Gastrocnemius medialis (tissue), 4 donors: ENCODE results near the gene TOR4A. TPM values are rescaled to one million over a fixed set of nuclear protein-coding genes. Genes with fewer than 3 reads are reported as not detected.

Source experiments
- ATAC-seq, 2 donors: fragments of 150-250 bp; one replicate each; pipeline ENCODE4 v1.9.1; 2016
- DNase-seq, 2 donors: peaks; one replicate each; pipeline ENCODE4 v3.0.0-alpha.2; 2019
- H3K27ac ChIP-seq, 4 donors: fragments of 200-600 bp; sonication (generic); 1 replicate in 1 of 4; 2 replicates in 3 of 4; pipeline ENCODE4 v1.5.1; 2016 to 2018; ENCODE audit warnings: mild to moderate bottlenecking in 2 of 4, moderate library complexity in 1 of 4
- H3K27me3 ChIP-seq, 3 donors: fragments of 200-600 bp; sonication (generic) in 2 of 3; 1 replicate in 1 of 3; 2 replicates in 2 of 3; pipeline versions ENCODE4 v1.5.1 to v1.6.0; 2016 to 2019; ENCODE audit warnings: mild to moderate bottlenecking in 1 of 3, moderate library complexity in 1 of 3
- H3K36me3 ChIP-seq, 2 donors: fragments of 200-600 bp; sonication (generic) in 1 of 2; one replicate each; pipeline ENCODE4 v1.5.1; 2017 to 2018
- H3K4me1 ChIP-seq, 2 donors: fragments of 200-600 bp; sonication (generic) in 1 of 2; one replicate each; pipeline ENCODE4 v1.5.1; 2016 to 2017; ENCODE audit warnings: mild to moderate bottlenecking in 2 of 2
- H3K4me3 ChIP-seq, 4 donors: fragments of 200-600 bp; sonication (generic) in 3 of 4; 1 replicate in 1 of 4; 2 replicates in 3 of 4; pipeline ENCODE4 v1.5.1; 2016 to 2019; ENCODE audit warnings: mild to moderate bottlenecking in 2 of 4
- H3K9me3 ChIP-seq, 3 donors: fragments of 200-600 bp; sonication (generic) in 2 of 3; 1 replicate in 1 of 3; 2 replicates in 2 of 3; pipeline ENCODE4 v1.5.1; 2016 to 2019
- POLR2A ChIP-seq, 2 donors: fragments of 450-650 bp; IDR thresholded peaks; one replicate each; pipeline ENCODE4 v1.6.1; 2017; ENCODE audit warnings: antibody characterized with exemption in 2 of 2, mild to moderate bottlenecking in 2 of 2, moderate library complexity in 2 of 2
- in situ Hi-C, 4 donors: fragments of 200-750 bp; cut with MboI; loops; one replicate each; pipeline versions ENCODE4 v1.15.0 to v1.8.0; 2017; ENCODE audit warnings: low sequenced_read_pairs in 4 of 4
- intact Hi-C: fragments of 100-400 bp; cut with DNase I; formaldehyde crosslinking; loops from one replicate; pipeline ENCODE4 v1.15.1; 2023; ENCODE audit warnings: low total_unique reads
- total RNA-seq, 4 donors: library from RNA; depleted of rRNA; stranded (reverse); fragments of >200 nt; gene quantifications; one replicate each; pipeline versions ENCODE4 v1.1.0 to v1.2.3, GENCODE V29; 2016
- TF ChIP-seq, protein P1 (sequence below), 5 experiments: fragments of 450-650 bp in 3 of 5; fragments of 200-600 bp in 2 of 5; sonication (generic) in 2 of 5; IDR thresholded peaks in 4 of 5; conservative IDR thresholded peaks in 1 of 5; 1 replicate in 4 of 5; 2 replicates in 1 of 5; pipeline ENCODE4 v1.5.1; 2016 to 2019; ENCODE audit warnings: antibody characterized with exemption in 5 of 5, mild to moderate bottlenecking in 3 of 5, moderate library complexity in 3 of 5

Gene TOR4A
- total RNA-seq, 4 donors from 2014 or later, result 1.2 to 2.8 (median 1.7) TPM

DNA sequence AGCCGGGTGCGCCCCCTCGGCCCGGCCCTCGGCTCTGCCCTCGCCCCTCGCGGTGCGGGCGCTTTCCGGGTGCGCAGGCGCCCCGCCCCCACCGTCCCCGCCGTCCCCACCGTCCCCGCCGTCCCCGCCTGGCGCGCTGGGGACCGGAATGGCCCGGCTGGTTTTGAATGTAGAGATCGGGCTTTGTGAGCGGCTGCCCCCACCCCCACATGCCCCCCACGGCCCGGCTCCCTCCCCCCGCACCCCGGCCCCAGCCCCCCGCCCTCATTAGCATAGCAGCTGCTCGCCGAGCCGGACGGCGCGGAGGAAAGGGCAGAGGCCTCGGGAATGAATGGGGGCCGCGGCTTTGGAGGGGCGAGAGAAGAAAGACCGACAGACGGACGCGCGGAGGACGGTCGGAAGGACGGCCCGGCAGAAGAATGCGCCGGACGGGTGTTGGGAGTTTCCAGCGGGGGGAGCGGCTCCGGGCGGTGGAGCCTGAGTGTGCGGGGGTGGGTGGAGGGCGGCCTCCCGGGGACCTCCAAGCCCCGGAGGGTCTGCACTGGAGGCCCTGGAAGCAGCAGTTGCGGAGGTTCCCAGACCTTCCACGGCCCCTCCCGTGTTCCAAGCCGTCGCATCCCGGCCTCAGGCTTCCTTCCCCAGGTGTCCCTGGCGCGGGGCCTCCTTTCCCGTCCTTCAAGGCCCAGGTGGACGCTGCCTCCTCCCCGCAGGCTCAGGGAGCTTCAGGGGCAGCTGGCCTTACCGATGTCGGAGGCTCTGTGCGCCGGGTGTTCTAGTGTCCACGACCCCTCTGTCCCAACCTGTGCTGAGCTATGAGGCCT lies 18.5 kb downstream of the TOR4A start:
- intact Hi-C loops, result loop anchor here (2.0 kb wide), 1 partner anchor 111 kb away; no protein-coding TSS in a partner anchor
- H3K36me3 ChIP-seq, result no peaks in the 10 kb centered on the region
- ATAC-seq (no peak), DNase-seq (no peak)
- peak overlapping the region; percentile 23 to 44 (median 40) for H3K4me3 ChIP-seq
- H3K4me1 ChIP-seq, result peaks cover 0 to 11% of the 10 kb centered on the region in 2 donors
- in situ Hi-C loops, result loop anchor here (10.0 to 25.0 kb wide), 2 partner anchors 109 to 116 kb away; partner anchors contain the start of genes EXD3 (in 3 of the 4) and NOXA1 (in 3 of the 4)
- TF ChIP-seq, protein P1, sequence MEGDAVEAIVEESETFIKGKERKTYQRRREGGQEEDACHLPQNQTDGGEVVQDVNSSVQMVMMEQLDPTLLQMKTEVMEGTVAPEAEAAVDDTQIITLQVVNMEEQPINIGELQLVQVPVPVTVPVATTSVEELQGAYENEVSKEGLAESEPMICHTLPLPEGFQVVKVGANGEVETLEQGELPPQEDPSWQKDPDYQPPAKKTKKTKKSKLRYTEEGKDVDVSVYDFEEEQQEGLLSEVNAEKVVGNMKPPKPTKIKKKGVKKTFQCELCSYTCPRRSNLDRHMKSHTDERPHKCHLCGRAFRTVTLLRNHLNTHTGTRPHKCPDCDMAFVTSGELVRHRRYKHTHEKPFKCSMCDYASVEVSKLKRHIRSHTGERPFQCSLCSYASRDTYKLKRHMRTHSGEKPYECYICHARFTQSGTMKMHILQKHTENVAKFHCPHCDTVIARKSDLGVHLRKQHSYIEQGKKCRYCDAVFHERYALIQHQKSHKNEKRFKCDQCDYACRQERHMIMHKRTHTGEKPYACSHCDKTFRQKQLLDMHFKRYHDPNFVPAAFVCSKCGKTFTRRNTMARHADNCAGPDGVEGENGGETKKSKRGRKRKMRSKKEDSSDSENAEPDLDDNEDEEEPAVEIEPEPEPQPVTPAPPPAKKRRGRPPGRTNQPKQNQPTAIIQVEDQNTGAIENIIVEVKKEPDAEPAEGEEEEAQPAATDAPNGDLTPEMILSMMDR (IDR thresholded peaks at IDR 0.05 in 4 of 5, conservative IDR thresholded peaks at IDR 0.05 in 1 of 5), result no peak
- no peak for TF ChIP-seq POLR2A (IDR thresholded peaks at IDR 0.05)
- no peaks in the 10 kb centered on the region for H3K9me3 ChIP-seq
- peaks cover 67 to 76% (median 76%) of the 10 kb centered on the region in 3 donors for H3K27me3 ChIP-seq
- H3K27ac ChIP-seq, result peak overlapping the region; percentile 70 to 81 (median 79)

DNA sequence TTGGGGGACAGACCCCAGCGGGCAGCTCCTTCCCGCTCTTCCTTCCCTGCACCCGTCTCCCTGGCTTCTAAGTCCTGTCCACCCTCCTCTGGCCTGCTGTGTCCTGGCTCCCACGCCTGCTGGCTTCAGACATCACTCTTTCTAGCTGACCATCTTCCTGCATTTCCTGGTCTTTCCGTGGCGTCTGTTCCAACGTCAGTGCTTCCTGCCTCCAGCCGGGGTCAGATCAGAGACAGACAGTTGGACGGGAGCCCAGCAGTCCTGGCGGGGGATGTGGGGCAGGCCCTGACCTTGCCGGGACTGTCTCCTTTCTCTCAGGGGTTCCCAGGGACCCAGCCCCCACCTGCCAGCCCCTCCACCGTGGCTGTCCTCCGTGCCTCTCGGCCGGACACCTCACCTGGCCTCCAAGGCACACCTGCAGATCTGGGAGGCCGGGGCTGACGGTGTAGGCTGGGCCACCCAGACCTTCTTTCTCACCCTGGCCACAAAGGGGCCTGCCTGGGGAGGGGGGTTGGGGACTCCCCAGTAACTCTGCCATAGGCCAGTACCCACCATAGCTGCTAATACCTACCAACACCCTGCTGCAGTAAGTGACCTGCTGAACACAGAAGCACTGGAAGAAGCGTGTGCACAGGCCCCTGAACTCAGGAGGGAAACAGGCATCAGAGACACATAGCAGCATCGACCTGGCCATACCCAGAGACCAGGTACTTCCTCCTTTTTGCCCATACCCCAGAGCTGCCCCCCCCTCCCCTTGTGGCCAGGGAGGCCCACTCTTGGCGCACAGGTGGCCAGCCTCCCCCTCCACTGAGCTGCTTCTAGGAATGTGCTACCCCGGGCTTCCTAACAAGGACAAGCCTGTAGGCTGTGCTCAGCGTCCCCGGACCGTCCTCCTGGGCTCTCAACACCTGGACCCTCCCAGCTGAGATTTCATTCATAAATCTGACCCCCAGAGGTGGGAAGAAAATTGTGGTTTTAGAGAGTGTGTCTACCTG lies 19.4 kb downstream of the TOR4A start:
- Histone ChIP-seq H3K27me3 (peaks cover 69 to 76% (median 76%) of the 10 kb centered on the region in 3 donors), H3K4me1 (peaks cover 0 to 12% of the 10 kb centered on the region in 2 donors), H3K36me3 (no peaks in the 10 kb centered on the region), H3K4me3 (peak overlapping the region in 3 of 4 donors; percentile 36 to 44 (median 44)), H3K27ac (peak overlapping the region; percentile 70 to 81 (median 79)), H3K9me3 (no peaks in the 10 kb centered on the region)
- intact Hi-C loops (no loop called here), in situ Hi-C loops (loop anchor here (10.0 to 25.0 kb wide), 2 partner anchors 108 to 115 kb away; partner anchors contain the start of genes EXD3 (in 3 of the 4) and NOXA1 (in 3 of the 4))
- peak in 1 of 2 donors; percentile 30 for TF ChIP-seq POLR2A (IDR thresholded peaks at IDR 0.05)
- TF ChIP-seq, protein P1 (IDR thresholded peaks at IDR 0.05 in 4 of 5, conservative IDR thresholded peaks at IDR 0.05 in 1 of 5), result no peak
- ATAC-seq, result peak; percentile 32
- DNase-seq, result no peak

DNA sequence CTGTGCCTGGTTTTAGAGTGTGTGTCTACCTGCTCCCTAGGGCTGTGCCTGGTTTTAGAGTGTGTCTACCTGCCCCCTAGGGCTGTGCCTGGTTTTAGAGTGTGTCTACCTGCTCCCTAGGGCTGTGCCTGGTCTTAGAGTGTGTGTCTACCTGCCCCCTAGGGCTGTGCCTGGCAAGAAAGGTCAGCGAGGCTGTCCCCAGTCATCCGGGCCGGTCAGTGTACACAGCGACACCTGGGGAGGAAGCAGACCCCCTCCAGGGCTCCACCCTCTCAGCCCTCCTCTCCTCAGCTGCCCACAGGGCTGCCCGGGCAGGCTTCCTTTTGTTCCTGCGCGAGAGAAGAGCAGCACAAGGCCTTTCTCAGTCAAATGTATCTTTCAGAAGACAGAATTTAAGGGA lies 20.4 kb downstream of the TOR4A start:
- Histone ChIP-seq H3K36me3 (no peaks in the 10 kb centered on the region), H3K27ac (peak overlapping the region; percentile 24 to 81 (median 79)), H3K4me3 (no peak overlapping the region), H3K9me3 (no peaks in the 10 kb centered on the region), H3K4me1 (peaks cover 0 to 12% of the 10 kb centered on the region in 2 donors), H3K27me3 (peaks cover 67 to 70% (median 69%) of the 10 kb centered on the region in 3 donors)
- DNase-seq (no peak), ATAC-seq (no peak)
- in situ Hi-C loops (loop anchor here (10.0 to 25.0 kb wide), 2 partner anchors 107 to 114 kb away; partner anchors contain the start of genes EXD3 (in 3 of the 4) and NOXA1 (in 3 of the 4)), intact Hi-C loops (no loop called here)
- TF ChIP-seq POLR2A (IDR thresholded peaks at IDR 0.05), result no peak
- TF ChIP-seq, protein P1 (IDR thresholded peaks at IDR 0.05 in 4 of 5, conservative IDR thresholded peaks at IDR 0.05 in 1 of 5), result no peak
